ENCODE results near the gene LENG1.

Gene LENG1

DNA sequence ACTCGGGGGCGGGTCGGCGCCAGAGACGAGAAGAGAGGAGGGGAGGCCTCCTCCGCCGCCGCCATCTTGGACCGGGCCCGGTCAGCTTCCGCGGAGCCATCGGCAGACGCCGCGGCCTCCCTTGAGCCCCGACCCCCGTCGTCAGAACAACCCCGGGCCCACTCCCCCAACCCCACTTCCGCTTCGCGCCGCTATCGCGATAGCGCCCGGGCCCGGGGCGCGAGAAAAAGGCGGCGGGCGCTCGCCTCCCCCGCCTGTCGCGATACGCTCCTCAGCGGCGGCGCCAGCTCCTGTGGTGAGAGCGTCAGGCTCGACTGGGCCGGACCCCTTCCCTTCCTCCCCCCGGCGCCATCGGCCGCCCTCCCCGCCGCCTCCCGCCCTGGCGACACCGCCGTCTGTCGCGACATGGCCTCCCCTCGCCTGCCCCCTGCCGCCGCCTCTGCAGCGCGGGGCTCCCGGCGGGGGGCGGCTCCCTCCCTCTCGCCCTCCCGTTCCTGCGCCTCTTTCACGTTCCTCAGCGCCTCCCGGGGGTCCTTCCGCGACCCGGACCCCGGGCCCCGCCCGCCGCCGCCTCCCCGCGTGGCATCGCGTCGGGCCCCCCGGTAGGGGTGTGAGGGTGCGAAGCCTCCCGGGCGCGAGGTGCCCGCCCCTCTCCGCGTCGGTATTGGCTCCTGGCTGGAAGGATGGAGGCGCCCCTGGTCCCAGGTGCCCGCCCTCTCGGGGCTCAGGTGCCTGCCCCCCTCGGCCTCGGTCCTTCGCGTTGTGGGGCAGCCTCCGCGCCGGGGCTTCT is 21.6 kb downstream of the LENG1 start, which contains the start of gene CNOT3:
TSS of gene CNOT3 (plus strand) at position 64 of the 790 bp plus-strand sequence. CDS start 5,217 bp downstream, outside the sequence.
- no peak for DNase-seq

DNA sequence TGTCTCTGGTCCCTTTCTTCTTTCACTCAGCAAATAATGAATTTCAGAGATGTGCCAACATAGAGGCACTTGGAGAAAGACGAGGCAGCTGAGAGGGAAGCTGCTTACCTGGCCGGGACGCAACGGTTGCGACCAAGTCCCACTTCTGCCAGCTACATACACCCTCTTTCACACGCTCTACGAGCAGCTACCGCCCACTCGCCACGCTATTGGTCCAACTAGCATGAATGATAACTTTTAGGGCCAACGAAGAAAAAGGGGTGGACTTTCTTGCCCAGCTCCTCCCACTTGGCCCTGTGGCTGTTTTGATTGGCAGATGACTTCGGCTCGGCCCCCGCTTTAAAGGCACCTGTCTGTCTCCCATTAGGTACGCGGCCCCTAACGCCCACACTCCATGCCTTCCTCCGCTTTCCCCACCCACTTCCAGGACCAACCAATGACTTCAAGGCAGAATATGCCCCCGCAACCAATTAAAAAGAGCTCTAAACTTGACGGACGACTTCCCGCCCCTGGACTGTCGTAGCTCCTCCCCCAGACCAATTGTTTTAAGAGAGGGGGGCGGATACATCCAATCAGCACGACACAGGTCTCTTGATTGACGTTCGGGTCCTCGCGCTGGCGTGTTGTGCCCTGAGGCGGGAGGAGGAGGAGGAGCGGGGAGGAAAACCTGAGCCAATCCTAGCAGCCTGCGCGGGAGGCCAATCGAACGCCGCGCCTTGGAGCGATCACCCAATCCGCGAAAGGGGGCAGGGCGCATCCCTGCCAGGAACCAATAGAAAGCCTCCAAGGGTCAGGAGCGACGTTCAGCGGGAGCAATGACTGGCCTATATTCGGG is 22.4 kb downstream of the LENG1 start:
- DNase-seq = peak; percentile 99

DNA sequence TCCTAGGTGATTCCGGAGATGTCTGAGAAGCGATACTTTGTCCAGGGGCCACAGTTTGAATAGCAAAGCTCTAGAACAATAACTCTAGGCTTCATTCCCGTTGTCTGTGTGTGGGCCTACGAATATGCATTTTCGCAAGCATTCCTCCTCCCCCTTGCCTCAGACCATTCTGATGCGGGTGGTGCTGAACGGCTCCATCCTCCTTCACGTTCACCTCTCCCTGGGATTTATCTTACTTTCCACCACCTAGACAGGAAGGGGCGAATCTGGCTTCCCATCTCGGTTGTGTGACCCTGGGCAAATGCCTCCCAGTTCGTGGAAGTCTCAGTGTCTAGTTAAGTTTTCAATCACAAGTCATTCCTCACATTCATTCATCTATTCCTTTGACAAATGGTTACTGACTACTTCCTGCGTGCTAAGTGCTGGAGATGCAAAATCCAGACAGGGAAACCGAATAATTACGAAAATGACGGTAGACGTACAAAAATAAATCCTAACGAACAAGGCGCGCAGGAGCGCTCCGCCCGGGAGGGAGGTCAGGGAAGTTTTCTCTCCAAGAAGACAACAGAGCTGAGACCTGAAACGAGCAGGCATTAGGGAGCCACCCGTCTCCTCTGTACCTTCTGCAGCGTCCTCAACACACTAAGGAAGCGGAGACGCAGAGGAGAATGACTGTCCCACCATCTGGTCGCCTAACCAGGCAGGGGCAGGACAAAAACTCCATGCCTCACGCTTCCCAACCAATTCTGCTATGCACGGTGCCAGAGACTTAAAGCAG is 23.2 kb downstream of the LENG1 start:
- DNase-seq = no peak

DNA sequence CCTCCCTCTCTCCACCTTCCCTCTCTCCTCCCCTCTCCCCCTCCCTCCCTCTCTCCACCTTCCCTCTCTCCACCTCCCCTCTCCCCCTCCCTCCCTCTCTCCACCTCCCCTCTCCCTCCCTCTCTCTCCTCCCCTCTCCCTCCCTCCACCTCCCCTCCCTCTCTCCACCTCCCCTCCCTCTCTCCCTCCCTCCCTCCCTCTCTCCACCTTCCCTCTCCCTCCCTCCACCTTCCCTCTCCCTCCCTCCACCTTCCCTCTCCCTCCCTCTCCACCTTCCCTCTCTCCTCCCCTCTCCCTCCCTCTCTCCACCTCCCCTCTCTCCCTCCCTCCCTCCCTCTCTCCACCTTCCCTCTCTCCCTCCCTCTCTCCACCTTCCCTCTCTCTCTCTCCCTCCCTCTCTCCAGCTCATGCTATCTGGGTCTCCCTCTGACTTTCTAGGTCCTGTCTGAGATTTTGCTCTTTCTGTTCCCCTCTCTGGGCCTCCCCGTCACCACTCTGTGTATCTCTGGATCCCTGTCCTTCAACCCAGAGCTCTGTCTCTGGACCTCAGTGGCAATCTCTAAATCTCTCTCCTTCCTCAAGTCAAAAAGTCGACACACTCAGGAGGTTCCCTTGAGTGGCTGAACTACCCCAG is 25.4 kb downstream of the LENG1 start:
- DNase-seq = no peak

DNA sequence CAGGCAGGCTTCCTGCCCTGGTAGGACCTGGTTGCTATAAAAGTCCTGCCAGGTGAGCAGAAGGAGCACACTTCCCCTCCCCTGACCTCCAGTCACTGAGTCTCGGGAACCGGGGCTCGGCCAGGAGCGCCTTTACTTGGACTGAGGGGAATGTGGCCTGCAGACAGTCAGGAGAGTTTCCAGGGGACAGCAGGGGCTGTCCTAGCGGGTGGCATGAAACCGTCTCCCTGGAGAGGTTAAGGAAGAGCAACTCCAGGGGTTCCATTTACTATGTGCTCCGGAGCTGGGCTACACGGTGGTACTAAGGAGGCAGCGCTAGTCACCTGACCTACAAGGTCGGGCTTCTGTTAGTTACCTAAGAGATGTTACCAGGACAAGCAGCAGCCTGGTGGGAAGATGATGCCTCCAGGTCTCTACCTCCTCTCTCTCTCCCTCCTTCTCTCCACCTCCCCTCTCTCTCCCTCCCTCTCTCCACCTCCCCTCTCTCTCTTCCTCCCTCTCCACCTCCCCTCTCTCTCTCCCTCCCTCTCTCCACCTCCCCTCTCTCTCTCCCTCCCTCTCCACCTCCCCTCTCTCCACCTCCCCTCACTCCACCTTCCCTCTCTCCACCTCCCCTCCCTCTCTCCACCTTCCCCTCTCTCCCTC is 26.1 kb downstream of the LENG1 start:
- peak; percentile 5 for DNase-seq

DNA sequence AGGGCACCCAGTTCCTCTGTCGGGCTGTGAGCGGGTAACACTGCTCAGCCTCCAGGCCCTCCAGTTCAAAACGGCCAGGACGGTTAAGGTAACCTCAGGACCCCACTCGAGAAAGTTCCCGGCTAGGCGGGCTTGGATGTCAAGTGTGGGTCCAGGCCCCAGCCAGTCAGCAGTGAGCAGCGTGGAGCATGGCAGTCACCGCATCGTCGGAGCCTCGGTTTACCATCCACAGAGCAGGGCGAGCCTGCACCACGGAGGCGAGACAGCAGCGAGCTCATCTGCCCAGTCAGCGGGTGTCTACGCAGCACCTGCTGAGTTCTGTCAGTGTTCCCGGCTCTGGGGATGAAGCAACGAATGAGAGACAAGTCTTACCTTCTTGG is 29.9 kb downstream of the LENG1 start:
- no peak for DNase-seq

DNA sequence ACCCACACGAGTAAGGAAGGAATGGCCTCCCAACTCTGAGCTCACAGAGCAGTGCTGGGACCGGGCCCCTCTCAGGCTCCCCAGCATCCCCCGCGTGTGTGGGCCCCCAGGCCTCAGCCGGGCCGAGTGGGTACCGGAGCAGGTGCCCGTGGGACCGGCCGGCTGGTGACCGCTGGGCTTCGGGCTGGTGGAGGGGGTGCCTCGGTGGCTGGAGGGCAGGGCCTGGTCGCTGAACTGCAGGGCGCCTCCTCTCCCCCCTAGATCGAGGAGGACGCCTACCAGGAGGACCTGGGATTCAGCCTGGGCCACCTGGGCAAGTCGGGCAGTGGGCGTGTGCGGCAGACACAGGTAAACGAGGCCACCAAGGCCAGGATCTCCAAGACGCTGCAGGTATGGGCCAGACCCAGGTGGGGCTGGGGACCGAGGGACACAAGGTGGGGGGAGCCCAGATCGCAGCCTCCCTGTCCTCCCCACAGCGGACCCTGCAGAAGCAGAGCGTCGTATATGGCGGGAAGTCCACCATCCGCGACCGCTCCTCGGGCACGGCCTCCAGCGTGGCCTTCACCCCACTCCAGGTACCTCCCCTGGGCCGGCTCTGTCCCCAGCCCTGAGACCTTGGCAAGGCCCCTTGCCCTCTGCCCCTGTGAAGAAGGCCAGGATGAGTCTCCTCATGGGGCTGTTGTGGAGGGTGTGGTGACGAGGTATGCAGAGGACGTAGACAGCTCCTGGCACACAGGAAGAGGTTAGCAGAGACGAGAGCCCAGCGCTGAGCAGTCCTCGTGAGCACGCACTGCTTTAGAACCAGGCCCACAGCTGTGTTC is 30.5 kb downstream of the LENG1 start:
- no peak for DNase-seq

DNA sequence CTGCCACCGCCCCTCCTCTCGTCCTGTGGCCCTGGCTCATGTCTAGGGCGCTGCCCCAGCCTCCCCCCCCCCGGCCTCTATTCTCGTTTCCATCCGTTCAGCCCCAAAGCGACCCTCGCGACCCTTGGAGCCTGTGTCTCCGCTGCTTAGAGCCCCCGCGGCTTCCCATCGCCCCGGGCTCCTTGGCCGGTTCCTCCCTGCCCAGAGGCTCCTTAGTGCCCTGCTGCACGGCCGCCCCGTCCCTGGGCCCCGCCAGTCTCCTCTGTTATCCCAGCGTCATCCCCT is 31.1 kb downstream of the LENG1 start:
- no peak for DNase-seq

DNA sequence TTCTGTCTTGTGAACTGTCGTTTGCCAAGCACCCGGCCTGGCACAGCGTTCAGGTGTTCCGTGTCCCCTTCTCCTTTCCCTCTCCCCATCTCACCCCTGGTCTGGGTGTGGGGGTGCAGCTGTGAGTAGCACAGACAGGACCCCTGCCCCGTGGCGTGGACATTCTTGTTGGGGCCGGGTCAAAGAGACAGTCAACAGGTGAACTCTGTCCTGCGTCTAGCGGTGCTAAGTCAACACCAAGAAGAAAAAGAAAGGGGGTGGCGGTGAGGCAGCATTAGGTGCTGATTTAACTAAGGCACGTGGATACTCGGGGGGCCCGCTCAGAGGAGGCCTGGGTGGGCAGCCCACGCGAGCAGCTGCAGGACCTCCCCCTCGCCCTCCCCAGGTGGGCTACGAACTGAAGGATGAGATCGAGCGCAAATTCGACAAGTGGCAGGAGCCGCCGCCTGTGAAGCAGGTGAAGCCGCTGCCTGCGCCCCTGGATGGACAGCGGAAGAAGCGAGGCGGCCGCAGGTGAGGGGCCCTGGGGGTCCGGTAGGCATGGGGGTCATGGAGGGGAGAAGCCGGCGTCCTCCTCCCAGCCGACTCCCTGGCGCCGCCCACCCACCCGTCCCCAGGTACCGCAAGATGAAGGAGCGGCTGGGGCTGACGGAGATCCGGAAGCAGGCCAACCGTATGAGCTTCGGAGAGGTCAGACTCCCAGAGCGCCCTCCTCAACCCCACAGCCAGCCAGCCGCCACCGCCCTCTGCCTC is 31.7 kb downstream of the LENG1 start:
- no peak for DNase-seq

DNA sequence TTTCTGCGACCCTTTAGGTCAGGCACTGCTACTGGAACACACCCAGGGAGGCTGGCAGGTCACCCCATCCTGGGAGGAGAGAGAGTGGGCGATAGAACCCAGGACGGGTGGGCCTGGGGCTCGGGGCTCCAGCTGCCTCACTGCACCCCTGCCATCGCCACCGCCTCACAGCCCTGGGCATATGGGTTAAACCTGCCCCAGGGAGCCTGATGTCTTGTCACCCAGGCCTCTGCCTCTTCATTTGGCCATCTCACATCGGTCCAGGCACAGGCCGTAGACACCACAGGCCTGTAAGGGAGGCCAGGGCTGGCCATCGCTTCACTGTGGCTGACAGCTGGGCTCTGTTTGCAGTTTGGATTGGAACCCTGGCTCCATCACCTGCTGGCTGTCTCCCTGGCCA is 33.8 kb downstream of the LENG1 start:
- no peak for DNase-seq

DNA sequence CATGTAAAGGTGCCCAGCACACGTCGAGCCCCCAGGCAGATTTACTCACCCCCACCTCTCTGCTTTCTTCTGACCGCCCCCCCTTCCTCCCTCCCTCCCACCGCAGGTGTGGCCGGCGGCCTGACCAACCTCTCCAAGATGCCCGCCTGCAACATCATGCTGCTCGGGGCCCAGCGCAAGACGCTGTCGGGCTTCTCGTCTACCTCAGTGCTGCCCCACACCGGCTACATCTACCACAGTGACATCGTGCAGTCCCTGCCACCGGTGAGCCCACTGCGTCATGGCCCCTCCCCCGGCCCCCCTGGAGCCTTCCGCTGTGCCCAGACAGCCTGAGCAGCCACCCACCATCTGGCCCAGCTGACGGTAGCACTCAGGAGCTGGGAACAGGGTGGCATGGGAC is 35.1 kb downstream of the LENG1 start:
- no peak for DNase-seq

DNA sequence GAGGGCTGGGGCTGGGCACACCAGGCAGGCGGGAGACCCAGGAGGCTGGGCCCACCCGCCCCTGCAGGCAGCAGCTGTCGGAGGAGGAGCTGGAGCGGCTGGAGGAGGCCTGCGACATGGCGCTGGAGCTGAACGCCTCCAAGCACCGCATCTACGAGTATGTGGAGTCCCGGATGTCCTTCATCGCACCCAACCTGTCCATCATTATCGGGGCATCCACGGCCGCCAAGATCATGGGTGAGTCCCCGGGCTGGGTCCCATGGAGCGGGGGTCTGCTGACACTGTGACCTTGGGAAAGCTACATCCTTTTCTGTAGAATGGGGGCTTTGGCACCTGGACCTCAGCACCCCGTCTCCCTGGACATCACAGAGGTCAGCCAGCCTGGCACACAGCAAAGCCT is 35.8 kb downstream of the LENG1 start:
- no peak for DNase-seq

DNA sequence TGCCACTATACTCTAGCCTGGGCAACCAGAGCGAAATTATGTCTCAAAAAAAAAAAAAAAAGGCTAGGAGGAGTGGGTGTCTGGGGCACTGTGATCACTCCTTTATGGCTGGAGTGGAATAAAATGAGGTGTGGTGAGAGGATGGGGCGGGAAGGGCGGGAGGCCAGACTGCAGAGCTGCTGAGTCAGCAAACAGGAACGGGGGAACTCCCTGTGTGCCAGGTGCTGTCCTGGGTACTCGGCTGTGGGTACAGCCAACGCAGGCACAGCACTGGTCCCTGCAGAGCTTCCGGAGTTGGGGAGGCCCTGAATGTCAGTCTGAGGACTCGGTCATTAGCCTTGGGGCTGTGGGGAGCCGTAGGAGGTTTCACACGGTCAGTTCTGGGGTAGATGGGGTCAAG is 38.3 kb downstream of the LENG1 start:
- no peak for DNase-seq

DNA sequence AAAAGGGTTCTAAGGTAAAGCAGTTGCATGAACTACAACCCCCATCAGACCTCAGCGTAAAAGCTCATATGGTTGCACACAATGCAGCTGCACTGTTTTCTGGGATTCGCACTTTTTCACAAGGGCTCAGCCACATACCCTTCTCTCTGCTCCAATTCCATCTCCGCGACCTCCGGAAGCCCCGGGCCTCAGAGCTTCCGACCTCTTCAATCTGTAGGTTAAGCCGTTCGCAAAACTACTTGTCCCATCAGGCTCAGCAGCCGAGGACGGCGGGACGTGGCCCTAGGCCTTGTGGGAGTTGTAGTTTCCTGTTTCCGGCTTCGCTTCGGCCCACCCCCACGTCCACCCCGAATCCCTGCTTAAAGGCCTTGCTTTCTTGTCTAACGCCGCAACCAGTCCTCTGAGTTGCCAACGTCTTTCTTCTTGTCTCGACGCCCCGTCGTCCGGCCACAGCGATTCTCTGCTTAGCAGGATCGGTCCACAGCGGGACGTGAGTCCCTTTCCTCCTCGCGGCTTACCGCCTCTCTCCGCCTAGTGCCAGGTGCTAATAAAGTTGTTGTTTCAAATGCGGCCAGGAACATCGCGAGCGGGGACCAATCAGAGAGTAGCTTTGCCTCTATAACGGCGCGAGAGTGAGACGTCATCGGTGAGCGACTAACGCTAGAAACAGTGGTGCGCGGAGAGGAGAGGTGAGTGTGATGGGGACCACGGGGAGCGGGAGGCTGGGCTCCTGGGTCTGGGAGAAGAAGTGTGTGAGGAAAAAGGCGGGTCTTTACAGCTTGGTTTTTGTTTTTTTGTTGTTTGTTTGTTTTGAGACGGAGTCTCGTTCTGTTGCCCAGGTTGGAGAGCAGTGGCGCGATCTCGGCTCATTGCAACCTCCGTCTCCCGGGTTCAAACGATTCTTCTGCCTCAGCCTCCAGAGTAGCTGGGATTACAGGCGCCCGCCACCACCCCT is 44.1 kb downstream of the LENG1 start, which contains the start of the genes PRPF31 and TFPT:
TSS of gene PRPF31 (plus strand) at position 646 of the 955 bp plus-strand sequence. CDS start 2,525 bp downstream, outside the sequence.
TSS of gene TFPT (minus strand) at position 549 of the 955 bp plus-strand sequence. CDS start at position 161, 388 bp downstream.
- DNase-seq = peak; percentile 91

DNA sequence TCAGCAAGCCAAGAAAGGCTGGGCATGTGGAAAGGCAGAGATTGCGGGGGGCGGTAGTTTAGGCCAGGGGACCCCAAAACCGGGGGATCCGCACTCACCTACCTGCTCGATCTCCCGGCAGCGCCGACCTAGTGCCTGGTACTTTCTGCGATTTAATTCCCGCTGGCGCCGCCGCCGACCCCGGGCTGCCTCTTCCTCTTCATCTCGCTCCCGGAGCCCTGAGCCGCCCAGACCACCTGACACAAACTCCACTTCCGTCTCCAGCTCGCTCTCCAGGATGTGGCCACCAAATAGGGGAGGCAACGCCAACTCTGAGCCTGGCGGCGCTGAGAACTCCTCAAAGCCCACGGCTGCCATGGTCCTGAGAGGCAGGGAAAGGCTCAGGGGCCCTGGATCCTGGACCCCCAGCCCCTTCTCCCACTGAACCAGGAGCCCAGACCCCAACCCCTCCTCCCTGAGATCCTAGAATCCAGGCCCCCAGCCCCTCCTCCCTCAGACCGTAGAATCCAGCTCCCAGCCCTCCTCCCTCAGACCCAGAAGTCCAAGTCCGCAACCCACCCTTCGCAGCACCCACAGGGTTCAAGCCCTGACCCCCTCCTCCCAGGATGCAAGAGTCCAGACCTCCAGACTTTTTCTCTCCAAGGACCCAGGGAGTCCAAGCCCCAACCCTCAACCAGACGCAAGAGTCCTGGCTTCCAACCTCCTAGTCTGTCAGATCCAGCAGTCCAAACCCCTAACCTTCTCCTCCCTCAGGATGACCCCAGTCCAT is 45.0 kb downstream of the LENG1 start:
- DNase-seq = no peak

DNA sequence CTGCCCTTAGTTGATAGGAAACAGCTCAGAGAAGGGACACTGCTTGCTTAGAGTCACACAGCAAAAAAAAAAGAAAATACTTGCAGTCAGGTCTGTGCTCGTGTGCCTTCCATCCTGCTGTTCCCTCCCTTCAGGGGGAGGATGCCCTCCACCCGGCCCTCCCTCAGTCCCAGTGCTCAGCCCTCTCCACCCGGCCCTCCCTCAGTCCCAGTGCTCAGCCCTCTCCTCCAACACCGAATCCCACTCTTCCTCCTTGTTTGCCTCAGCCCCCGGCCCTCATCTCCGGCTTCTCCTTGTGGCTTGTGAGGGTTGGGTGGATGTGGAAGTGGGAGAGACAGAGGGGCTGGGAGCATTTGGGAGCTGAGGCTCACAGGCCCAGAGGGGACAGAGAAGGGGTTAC is 49.9 kb downstream of the LENG1 start:
- no peak for DNase-seq

DNA sequence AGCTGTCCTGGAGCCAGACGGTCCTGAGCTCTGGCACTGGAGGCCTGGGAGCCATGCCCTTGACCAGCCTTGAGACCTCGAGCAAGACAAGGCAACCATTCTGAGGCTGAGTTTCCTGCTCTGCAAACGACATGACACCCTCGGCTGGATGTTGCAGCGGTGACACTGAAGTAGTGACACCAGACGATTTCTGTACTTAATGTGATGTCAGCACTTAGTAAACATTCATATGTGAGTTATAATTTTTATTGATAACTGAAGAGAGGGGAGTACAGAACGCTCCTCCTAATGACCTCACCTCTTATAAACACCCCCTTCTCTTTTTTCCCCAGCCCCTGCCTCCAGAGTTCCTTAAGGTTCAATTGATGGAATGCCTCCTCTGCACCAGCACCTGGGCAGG is 51.0 kb downstream of the LENG1 start:
- DNase-seq = no peak

DNA sequence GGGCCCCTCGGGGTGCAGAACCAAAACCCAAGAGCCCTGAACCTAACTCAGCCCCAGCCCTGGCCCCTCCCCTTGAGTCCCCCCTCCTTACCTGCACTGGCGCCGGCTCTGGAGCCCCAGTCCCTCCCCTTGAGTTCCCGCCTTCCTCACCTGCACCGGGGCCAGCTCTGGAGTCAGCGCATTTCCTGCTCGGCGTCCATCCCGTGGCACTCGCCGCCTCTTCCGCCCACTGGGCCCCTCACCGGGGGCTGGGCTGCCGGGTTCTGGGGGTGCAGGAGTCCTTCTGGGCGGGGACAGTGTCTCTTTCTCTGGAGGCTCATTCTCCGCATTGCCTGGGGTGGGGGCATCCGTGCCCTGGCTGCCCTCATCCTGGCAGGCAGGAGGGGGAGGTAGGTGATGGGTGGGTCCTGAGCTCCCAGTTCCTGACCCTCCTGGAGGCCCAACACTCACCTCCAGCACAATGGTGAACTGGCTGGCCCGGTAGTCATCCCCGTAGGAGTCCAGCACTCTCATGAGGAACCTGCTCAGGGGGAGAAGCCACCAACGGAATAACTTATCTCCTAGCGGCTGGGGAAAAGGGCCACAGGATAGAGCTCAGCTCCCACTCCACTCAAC is 51.5 kb downstream of the LENG1 start:
- DNase-seq = no peak
